CD4-positive, alpha-beta T cell treated with Interleukin-12 subunit alpha and Interleukin-12 subunit beta, for 1 hour (primary cell): ENCODE results near the gene ELP1.
A peak's percentile ranks its signal among the peaks of the same experiment; 100 is the strongest.
"Not testable (repeated sequence)": the region's sequence is repeated elsewhere in the genome, so short reads cannot be mapped to it uniquely, and the experiment has no call there.

Experiments used
- DNase-seq: peaks from one replicate; pipeline ENCODE4 v3.0.0-alpha.2; 2020

Gene ELP1

DNA sequence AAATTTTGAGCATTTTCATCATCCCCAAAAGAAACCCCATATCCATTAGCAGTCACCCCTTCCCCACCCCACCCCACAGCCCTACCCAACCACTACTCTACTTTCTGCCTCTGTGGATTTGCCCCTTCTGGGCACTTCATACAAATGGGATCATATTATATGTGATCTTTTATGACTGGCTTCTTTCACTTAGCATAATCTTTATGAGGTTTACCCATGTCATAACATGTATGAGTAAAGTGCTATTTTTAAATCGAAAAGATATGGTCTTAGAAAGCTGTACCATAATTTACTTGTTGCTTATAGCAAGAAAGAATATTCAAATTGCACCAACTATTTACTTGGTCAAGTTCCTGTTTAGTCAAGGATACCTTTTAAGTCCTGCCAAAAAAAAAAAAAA lies 12.7 kb downstream of the ELP1 start:
- no peak for DNase-seq

DNA sequence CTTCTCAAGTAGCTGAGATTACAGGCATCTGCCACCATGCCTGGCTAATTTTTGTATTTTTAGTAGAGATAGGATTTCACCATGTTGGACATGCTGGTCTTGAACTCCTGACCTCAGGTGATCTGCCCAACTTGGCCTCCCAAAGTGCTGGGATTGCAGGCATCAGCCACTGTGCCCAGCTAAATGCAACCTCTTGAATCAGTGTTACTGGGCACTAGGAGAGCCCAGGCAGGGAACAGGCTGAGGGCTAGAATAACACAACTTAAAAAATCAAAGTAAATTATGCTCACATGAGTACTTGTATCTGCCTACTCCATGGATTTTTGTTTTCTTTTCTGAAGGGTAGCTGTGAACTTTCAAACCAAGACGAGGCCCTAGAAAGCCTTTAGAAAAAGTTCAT lies 13.5 kb downstream of the ELP1 start:
- not testable (repeated sequence) for DNase-seq

DNA sequence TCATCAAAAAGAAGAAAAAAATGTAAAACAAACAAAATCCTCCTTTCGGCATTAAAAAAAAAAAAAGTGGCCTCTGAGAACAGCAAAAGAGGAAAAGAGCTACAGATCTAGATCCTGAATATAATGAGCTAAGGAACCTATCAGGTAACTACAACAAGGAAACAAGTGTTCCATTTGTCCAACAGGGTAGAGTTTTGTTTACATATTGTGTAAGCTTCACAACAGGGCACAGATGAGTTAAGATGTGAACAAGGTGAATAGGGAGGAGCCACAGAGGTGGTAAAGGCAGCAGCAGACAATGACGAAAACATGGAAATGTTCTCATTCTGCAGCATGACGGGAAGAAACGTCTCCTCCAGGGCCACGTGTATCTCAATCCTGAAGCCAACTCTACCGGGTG lies 14.4 kb downstream of the ELP1 start:
- DNase-seq, result no peak

GRCh38 chr9:108913391-108913790 lies 20.5 kb downstream of the ELP1 start:
- no peak for DNase-seq

DNA sequence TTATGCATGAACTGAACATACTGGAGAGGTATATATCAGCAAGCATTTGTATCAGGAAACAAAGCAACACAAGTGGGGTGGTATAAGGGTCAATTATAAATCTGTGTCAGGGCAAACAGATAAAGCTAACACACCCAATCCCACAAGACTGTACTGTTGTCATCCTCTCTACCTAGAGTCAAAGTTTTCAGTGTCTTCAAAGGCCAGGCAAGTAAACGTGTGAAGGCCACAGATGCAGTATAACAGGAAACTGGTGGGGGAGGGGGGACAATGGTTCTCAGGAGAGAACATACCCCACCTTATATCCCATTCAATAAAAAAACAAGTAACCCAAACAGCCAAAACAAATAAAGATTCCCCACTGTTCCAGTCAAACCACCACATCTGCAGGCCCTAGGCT lies 22.1 kb downstream of the ELP1 start:
- peak; percentile 17 for DNase-seq

DNA sequence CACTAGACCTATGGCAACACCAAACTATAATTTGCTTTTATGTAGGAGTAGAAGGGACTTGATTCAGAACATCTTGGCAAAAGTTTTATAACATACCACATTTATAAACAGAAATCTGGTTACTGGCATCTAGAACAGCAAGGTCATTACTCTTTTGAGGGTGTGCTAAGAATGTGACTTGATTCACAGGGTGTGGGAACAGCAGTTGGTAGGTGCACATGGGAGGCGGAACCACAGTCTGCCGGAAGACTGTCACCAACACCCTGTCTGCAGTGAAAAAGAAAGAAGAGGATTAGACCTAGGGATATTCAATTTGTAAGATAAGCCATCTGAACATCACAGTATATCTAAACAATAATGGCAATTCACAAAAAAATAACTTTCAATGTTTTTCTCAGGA lies 23.0 kb downstream of the ELP1 start:
- DNase-seq, result no peak

GRCh38 chr9:108910402-108910801 lies 23.5 kb downstream of the ELP1 start:
- no peak for DNase-seq

DNA sequence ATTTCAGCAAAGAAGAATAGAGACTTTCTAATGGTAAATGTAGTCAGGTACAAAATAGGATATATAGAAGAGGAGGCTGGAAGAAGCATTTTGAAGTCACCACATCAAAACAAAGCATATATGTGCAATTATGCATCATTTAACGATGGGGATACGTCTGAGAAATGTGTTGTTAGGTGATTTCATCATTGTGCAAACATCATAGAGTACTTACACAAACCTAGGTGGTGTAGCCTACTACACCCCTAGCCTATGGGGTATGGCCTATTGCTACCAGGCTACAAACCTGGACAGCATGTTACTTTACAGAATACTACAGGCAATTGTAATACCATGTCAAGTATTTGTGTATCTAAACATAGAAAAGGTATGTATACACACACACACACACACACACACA lies 28.4 kb downstream of the ELP1 start:
- no peak for DNase-seq

DNA sequence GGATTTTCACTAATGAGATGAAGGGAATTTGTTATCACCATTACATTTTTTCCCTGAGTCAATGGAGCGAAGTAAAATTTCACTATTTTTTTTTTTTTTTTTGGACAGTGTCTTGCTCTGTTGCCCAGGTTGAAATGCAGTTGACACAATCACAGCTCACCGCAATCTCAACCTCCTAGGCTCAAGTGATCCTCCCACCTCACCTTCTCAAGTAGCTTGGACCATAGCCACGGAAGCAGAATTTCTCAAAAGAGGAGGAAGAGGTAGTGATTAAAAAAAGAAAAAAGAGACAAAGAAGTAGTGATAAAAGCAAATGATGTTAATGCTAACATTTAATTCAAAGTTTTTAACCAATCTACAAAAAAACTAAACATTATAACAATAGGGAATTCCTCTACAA lies 29.8 kb downstream of the ELP1 start:
- DNase-seq, result no peak

- DNase-seq, result no peak
Observed at GRCh38 chr9:108903420-108904103, 30.4 kb downstream of the ELP1 start.

GRCh38 chr9:108900176-108900575 lies 33.7 kb downstream of the ELP1 start:
- no peak for DNase-seq

DNA sequence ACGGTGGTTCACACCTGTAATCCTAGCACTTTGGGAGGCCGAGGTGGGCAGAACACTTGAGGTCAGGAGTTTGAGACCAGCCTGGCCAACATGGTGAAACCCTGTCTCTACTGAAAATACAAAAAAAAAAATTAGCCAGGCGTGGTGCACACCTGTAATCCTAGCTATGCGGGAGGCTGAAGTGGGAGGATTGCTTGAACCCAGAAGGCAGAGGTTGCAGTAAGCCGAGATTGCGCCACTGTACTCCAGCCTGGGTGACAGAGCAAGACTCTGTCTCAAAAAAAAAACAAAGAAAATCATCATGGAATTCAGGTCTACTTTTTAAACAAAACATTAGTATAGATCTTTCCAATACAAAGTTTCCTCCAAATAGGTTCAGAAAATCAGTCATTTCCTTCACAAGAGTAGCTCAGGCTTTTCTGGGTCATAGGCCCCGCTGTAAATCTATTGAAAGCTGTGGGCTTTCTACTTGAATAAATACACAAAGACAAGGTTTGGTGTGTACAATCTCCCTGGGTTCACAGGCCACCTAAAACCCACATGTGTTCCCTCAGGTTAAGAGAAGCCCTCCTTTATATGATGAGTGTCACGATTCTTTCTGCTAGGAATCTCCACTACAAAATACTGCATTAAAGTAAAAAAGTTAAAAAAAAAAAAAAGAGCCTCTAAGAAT lies 34.8 kb downstream of the ELP1 start:
- DNase-seq, result not testable (repeated sequence)

GRCh38 chr9:108897324-108898096 lies 36.4 kb downstream of the ELP1 start:
- no peak for DNase-seq

DNA sequence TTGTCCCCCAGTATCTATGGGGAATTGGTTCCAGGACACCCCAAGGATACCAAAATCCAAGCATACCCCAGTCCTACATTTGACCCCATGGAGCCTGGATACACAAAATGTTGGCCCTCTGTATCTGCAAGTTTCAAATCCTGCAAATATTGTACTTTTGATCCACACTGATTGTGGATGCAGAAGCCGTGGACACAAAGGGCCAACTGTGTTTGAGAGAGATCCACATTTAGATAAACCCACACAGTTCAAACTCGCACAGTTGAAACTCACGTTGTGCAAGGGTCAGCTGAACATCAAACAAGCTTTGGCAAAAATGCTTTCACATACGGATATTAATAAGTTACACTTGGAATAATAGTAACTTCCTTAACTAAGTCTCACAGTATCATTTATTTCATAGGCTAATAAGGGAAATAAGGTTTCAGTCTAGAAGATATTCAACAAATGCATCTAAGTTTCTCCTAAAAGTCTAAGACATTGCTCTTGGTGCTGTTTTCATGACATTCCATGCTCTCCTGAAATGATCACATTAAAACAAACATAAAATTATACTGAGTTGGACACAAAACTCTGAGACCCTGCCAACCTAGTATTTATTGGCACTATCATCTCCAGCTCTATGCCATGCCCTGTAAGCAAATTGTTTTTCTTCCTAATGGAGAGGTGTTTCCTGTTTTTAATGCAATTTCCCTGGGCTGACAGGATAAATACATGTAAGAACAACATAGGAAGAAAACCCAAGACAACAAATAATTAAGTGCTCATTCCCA lies 39.5 kb downstream of the ELP1 start:
- DNase-seq, result no peak

GRCh38 chr9:108889649-108890067 lies 44.3 kb downstream of the ELP1 start:
- DNase-seq, result no peak

- DNase-seq, result not testable (repeated sequence)
Observed at GRCh38 chr9:108886594-108887271, 47.2 kb downstream of the ELP1 start.

DNA sequence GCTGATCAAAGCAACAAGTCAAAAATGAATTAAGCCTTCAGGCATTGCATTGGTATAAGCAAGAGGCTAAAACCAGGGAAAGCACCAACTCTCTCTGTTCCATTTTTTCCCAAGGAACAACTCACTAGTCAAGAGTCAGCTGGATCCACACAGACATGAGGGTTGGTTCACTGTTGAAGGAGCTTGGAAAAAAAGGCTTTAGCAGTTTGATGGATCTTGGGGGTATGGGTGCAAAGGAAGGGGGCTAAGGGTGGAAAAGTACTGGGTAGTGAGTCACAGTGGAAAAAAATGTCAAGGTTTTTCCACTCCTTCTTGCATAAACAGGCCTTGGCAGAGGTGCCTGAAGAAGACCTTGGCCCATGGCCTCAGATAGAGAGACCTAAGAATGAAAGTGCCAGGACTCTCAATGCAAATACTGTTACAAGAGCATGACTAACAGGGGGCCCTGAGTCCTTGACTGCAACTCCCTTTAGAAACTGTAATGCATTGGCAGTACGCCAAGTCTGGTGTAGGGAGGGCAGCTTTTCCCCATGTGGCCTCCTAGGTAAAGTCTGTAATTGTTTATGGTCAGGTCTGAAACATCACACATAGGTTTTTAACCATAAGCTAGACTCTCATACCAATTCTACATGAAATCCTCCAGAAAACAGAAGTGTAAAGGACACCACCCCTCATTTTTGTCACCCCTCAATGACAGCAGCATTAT lies 48.1 kb downstream of the ELP1 start:
- no peak for DNase-seq

DNA sequence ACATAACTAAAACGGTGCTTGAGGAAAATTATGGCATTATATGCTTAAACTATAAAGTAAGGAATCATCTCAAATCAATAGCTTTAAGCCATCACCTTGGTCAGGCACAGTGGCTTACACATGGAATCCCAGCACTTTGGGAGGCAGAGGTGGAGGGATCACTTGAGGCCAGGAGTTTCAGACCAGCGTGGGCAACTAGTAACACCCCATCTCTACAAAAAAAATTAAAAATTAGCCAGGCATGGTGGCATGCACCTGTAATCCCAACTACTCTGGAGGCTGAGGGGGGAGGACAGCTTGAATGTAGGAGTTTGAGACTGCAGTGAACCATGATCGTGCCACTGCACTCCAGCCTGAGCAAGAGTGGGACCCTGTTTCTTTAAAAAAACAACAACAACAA lies 49.2 kb downstream of the ELP1 start:
- DNase-seq, result no peak

GRCh38 chr9:108883085-108883484 lies 50.8 kb downstream of the ELP1 start:
- DNase-seq, result no peak

DNA sequence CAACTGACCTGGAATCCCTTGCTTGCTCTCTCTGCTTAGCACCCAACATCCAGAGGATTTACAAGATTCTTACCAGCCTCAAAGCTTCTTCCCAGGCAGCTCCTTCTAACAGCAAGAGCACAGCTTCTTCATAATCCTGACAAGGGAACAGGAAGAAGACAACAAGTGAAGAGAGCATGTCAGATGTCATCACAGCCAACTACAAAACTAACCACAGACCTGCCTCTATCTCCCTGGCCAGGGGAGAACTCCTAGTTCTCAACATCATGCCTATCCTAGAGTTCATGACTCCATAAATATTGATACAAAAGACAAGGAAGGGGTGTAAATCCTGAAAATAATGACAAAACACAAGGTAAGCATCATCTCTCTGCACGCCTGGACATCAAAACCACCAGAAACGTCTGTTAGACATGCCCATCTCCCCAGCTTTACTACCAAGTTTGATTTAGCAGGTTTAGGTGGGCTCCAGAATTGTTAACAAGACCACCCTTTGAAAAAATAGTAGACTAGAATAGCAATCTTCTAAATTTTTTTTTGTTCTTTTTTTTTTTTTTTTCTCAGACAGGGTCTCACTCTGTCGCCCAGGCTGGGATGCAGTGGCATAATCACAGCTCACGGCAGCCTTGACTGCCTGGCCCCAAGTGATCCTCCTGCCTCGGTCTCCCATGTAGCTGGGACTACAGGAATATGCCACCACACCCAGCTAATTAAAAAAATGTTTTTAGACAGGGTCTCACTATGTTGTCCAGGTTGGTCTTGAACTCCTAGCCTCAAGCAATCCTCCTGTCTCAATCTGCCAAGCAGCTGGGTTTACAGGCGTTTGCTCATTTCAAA lies 51.7 kb downstream of the ELP1 start:
- no peak for DNase-seq

- no peak for DNase-seq
Observed at GRCh38 chr9:108880738-108881316, 53.1 kb downstream of the ELP1 start.
